Breast epithelium (tissue), 3 donors: Measurements from ENCODE around the gene OBSCN.

ENCODE experiments used
- CTCF ChIP-seq, 3 donors: fragments of 450-650 bp; IDR thresholded peaks; one replicate each; pipeline ENCODE4 v1.5.1; 2016 to 2017; ENCODE audit warnings: antibody characterized with exemption in 3 of 3, mild to moderate bottlenecking in 3 of 3, moderate library complexity in 3 of 3
- POLR2A ChIP-seq: fragments of 450-650 bp; IDR thresholded peaks from one replicate; pipeline ENCODE4 v1.6.1; 2016; ENCODE audit warnings: antibody characterized with exemption, mild to moderate bottlenecking, moderate library complexity

DNA sequence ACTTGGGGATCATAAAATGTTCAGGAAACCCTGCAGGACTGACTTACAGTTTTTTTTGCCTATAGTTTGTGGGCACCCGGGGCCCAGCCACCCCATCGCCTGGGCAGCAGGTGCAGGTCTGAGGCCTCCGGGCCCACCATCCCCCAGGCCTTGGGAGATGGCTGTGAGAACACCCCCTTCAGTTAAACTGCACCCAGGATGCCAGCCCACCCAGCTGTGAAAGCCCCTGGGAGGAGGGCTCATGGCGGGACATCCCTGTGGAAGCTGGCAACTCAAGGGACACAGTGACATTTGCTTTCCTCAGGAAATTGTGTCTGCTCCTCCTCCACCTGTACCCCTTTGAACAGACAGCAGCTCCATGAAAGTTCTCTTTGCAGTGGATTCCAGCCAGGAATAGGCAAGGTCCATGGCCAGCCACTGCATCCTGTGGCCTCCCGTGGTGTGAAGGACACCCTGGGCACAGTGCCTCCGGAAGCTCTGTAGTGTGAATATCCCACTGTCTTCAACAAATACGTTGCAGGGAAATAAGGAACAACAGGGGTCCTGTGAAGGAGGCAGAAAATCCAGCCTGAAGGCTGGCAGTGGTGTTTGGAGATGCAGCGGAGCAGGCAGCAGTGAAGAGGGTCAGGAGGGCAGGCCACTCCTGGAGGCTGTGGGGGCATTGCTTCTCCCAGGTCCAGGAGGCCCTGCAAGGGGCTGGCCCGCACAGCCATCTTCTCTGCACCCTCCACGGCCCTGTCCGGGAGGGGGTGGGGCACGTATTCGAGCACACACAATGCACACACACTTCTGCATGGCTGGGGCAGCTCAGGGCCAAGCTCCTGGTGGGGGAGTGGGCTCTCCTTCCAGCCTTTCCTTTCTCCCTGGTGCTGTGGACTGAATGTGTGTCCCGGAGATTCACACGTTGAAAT lies 2.1 kb upstream of the OBSCN start:
- TF ChIP-seq POLR2A = no peak
- TF ChIP-seq CTCF (IDR thresholded peaks at IDR 0.05) = no peak
